IPS-11a (cell line): ENCODE results near the gene JARID2.

Experiments used
- H3K4me3 ChIP-seq: one replicate; pipeline ENCODE4 v1.5.1; 2013; ENCODE audit warnings: low read depth, low read length, control low read depth

JARID2 gene

GRCh38 chr6:15555101-15556038 is 309.5 kb downstream of the JARID2 start:
- no peak overlapping the region for H3K4me3 ChIP-seq

GRCh38 chr6:15556711-15557110 is 310.8 kb downstream of the JARID2 start:
- no peak overlapping the region for H3K4me3 ChIP-seq

GRCh38 chr6:15557174-15557573 is 311.3 kb downstream of the JARID2 start:
- H3K4me3 ChIP-seq, result no peak overlapping the region

- no peak overlapping the region for H3K4me3 ChIP-seq
These were observed 314.8 kb downstream of the JARID2 start for GRCh38 chr6:15560713-15561112.

- no peak overlapping the region for H3K4me3 ChIP-seq
These were observed 315.8 kb downstream of the JARID2 start for GRCh38 chr6:15561447-15562199.

- H3K4me3 ChIP-seq, result no peak overlapping the region
These were observed 317.1 kb downstream of the JARID2 start for GRCh38 chr6:15562977-15563376.

- no peak overlapping the region for H3K4me3 ChIP-seq
These were observed 323.4 kb downstream of the JARID2 start for GRCh38 chr6:15569035-15569995.

GRCh38 chr6:15570171-15570570 is 324.3 kb downstream of the JARID2 start:
- H3K4me3 ChIP-seq, result no peak overlapping the region
